ENCODE data around the gene SLC28A3.

- TF ChIP-seq CTCF (IDR thresholded peaks at IDR 0.05; ENCODE audit: insufficient read depth, low read length): no peak
- TF ChIP-seq GABPA (IDR thresholded peaks at IDR 0.05; ENCODE audit: low read depth): no peak
- no peak for TF ChIP-seq REST (IDR thresholded peaks at IDR 0.05; ENCODE audit: insufficient replicate concordance, low read depth)
- TF ChIP-seq SPI1 (IDR thresholded peaks at IDR 0.05; ENCODE audit: borderline replicate concordance, low read depth): no peak
- no peak for TF ChIP-seq POLR2AphosphoS5 (IDR thresholded peaks at IDR 0.05; ENCODE audit: low read depth)
Observed at GRCh38 chr9:84387821-84388220, 47.3 kb upstream of the SLC28A3 start.

Measured in HL-60 (cell line).